Gastroesophageal sphincter (tissue), 4 donors: ENCODE data around the gene PLCG2. TPM values are rescaled to one million over a fixed set of nuclear protein-coding genes. Genes with fewer than 3 reads are reported as not detected.

Experiments used
- ATAC-seq: fragments of 150-250 bp; one replicate; pipeline ENCODE4 v1.9.1; 2016; ENCODE audit warnings: mild to moderate bottlenecking, moderate library complexity
- H3K27ac ChIP-seq, 4 donors: fragments of 200-600 bp; sonication (generic) in 3 of 4; 1 replicate in 3 of 4; 2 replicates in 1 of 4; pipeline ENCODE4 v1.5.1; 2016 to 2019
- H3K27me3 ChIP-seq: fragments of 200-600 bp; sonication (generic); one replicate; pipeline ENCODE4 v1.5.1; 2019
- H3K36me3 ChIP-seq, 2 donors: fragments of 200-600 bp; sonication (generic); one replicate each; pipeline ENCODE4 v1.5.1; 2019; ENCODE audit warnings: control low read depth in 1 of 2
- H3K4me1 ChIP-seq, 3 donors: fragments of 200-600 bp; sonication (generic); 1 replicate in 2 of 3; 2 replicates in 1 of 3; pipeline ENCODE4 v1.5.1; 2016 to 2019; ENCODE audit warnings: control low read depth in 2 of 3
- H3K4me3 ChIP-seq, 2 donors: fragments of 200-600 bp; sonication (generic); one replicate each; pipeline ENCODE4 v1.5.1; 2019; ENCODE audit warnings: mild to moderate bottlenecking in 1 of 2, moderate library complexity in 1 of 2
- H3K9me3 ChIP-seq, 3 donors: fragments of 200-600 bp; sonication (generic); one replicate each; pipeline ENCODE4 v1.5.1; 2017 to 2019; ENCODE audit warnings: control low read depth in 2 of 3
- EP300 ChIP-seq: sonication (generic); formaldehyde crosslinking; IDR thresholded peaks from one replicate; pipeline ENCODE4 v1.6.1; 2017; ENCODE audit warnings: antibody characterized with exemption, mild to moderate bottlenecking
- POLR2A ChIP-seq, 2 donors: fragments of 450-650 bp; IDR thresholded peaks; one replicate each; pipeline ENCODE4 v1.6.1; 2017; ENCODE audit warnings: antibody characterized with exemption in 2 of 2, mild to moderate bottlenecking in 2 of 2, moderate library complexity in 1 of 2
- POLR2AphosphoS5 ChIP-seq: sonication (generic); formaldehyde crosslinking; IDR thresholded peaks from one replicate; pipeline ENCODE4 v1.6.1; 2017; ENCODE audit warnings: antibody characterized with exemption
- WGBS, 2 donors: methylation state at CpG; one replicate each; pipeline ENCODE4 v1.1.5; 2018; ENCODE audit warnings: low coverage in 1 of 2; 5-methylcytosine and 5-hydroxymethylcytosine counted together
- total RNA-seq, 4 donors: library from RNA; depleted of rRNA; stranded (reverse); fragments of >200 nt; gene quantifications; one replicate each; pipeline ENCODE4 v1.1.0, GENCODE V29; 2016
- TF ChIP-seq, protein P1 (sequence below), 4 experiments: fragments of 200-600 bp in 2 of 4; fragments of 450-650 bp in 2 of 4; sonication (generic) in 1 of 4; IDR thresholded peaks; one replicate each; pipeline ENCODE4 v1.5.1; 2017 to 2019; ENCODE audit warnings: antibody characterized with exemption in 4 of 4, mild to moderate bottlenecking in 2 of 4, moderate library complexity in 2 of 4

The PLCG2 gene
- total RNA-seq, 4 donors from 2014 or later, result 6.2 to 11.4 (median 8.1) TPM

DNA sequence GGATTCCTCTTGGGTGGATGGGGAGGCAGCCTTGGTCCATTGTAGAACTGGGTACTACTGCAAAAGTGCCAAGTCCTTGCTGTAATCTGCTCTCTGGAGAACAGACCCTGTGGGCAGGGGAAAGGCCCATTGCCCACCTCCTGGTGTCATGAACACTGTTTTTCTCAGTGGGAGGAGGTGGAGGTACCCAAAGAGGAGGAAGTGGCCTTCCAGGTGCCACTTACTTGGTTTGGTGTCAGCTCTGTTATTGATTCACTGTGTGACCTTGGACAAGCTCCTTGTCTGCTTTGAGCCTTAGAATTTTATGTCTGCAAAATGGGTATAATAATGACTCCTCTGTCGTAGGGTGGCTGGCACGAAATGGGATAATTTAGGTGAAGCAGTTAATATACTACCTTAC, 55.8 kb downstream of the PLCG2 start:
- Histone ChIP-seq H3K4me1 (no peaks in the 10 kb centered on the region), H3K4me3 (no peak overlapping the region), H3K27me3 (peaks cover 23% of the 10 kb centered on the region), H3K36me3 (no peaks in the 10 kb centered on the region), H3K9me3 (no peaks in the 10 kb centered on the region), H3K27ac (no peak overlapping the region)
- no peak for TF ChIP-seq EP300
- no peak for TF ChIP-seq POLR2A (IDR thresholded peaks at IDR 0.05)
- TF ChIP-seq, protein P1, sequence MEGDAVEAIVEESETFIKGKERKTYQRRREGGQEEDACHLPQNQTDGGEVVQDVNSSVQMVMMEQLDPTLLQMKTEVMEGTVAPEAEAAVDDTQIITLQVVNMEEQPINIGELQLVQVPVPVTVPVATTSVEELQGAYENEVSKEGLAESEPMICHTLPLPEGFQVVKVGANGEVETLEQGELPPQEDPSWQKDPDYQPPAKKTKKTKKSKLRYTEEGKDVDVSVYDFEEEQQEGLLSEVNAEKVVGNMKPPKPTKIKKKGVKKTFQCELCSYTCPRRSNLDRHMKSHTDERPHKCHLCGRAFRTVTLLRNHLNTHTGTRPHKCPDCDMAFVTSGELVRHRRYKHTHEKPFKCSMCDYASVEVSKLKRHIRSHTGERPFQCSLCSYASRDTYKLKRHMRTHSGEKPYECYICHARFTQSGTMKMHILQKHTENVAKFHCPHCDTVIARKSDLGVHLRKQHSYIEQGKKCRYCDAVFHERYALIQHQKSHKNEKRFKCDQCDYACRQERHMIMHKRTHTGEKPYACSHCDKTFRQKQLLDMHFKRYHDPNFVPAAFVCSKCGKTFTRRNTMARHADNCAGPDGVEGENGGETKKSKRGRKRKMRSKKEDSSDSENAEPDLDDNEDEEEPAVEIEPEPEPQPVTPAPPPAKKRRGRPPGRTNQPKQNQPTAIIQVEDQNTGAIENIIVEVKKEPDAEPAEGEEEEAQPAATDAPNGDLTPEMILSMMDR (IDR thresholded peaks at IDR 0.05), result no peak
- TF ChIP-seq POLR2AphosphoS5, result no peak
- WGBS, 2 donors, result 90 to 100% methylated on average over 1 to 2 of the region's 2 CpGs
- ATAC-seq, result no peak

DNA sequence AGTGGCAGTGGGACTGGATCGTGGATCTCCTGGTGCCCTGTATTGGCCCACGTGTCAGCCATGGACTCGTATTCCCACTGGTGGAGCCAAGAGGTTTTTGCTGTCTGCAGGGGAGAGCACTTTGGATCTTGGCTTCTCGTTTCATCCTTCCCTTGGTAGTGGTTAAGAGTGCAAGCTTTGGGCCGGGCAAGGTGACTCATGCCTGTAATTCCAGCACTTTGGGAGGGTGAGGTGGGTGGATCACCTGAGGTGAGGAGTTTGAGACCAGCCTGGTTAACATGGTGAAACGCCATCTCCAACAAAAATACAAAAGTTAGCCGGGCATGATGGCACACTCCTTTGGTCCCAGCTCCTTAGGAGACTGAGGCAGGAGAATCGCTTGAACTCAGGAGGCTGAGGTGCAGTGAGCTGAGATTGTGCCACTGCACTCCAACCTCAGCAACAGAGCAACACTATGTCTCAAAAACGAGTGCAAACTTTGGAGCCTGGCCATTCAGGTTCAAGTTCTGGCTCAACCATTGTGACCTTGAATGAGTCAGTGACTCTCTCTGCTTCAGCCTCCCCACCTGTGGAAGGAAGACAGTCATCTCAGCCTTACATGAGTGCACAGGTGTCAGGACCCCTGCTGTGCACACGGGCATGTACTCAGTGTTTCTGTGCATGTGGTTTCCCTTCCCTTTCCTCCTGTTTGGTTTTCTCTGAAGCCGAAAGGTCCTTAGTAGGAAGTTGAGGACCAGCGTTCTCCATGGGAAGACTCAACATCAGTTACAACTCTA, 57.4 kb downstream of the PLCG2 start:
- no peak for ATAC-seq
- no peak overlapping the region for H3K27ac ChIP-seq
- no peaks in the 10 kb centered on the region for H3K36me3 ChIP-seq
- peaks cover 30% of the 10 kb centered on the region for H3K27me3 ChIP-seq
- WGBS, 2 donors, result 61 to 72% methylated on average over 6 to 7 of the region's 12 CpGs
- no peaks in the 10 kb centered on the region for H3K9me3 ChIP-seq
- TF ChIP-seq POLR2A (IDR thresholded peaks at IDR 0.05) (no peak), POLR2AphosphoS5 (no peak), EP300 (no peak)
- TF ChIP-seq, protein P1 (IDR thresholded peaks at IDR 0.05), result no peak
- no peak overlapping the region for H3K4me3 ChIP-seq
- H3K4me1 ChIP-seq, result no peaks in the 10 kb centered on the region

DNA sequence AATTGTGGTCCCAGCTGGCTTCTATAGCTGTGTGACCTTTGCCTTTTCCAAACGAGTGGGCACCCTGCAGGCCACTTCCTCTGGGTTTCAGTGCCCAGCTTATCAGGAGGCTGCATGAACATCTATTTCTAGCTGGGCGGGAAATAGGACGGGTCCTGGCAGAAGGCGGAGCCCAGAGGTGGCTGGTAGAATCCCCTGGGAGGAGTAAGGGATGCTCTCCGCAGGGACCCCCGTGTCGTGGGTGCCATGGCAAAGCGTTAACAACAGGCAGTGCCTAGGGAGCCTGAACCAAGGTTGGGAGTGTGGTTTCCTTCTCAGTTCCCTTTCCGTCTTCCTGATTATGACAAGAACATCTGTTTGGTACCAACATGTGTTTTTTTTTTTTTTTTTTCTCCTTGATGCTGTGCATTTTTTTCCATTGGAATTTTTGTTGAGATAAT, 58.2 kb downstream of the PLCG2 start:
- WGBS, 2 donors, result 58 to 76% methylated on average over 5 to 7 of the region's 9 CpGs
- Histone ChIP-seq H3K27ac (no peak overlapping the region), H3K4me1 (no peaks in the 10 kb centered on the region), H3K4me3 (no peak overlapping the region), H3K9me3 (no peaks in the 10 kb centered on the region), H3K27me3 (peaks cover 37% of the 10 kb centered on the region), H3K36me3 (no peaks in the 10 kb centered on the region)
- TF ChIP-seq, protein P1 (IDR thresholded peaks at IDR 0.05), result no peak
- TF ChIP-seq POLR2AphosphoS5 (no peak), POLR2A (IDR thresholded peaks at IDR 0.05) (no peak), EP300 (no peak)
- ATAC-seq, result no peak

- Histone ChIP-seq H3K36me3 (no peaks in the 10 kb centered on the region), H3K27me3 (peaks cover 39% of the 10 kb centered on the region), H3K4me3 (no peak overlapping the region), H3K27ac (no peak overlapping the region), H3K9me3 (no peaks in the 10 kb centered on the region), H3K4me1 (no peaks in the 10 kb centered on the region)
- no peak for ATAC-seq
- TF ChIP-seq POLR2AphosphoS5, result no peak
- TF ChIP-seq, protein P1 (IDR thresholded peaks at IDR 0.05), result no peak
- TF ChIP-seq EP300, result no peak
- TF ChIP-seq POLR2A (IDR thresholded peaks at IDR 0.05), result no peak
- 39 to 51% methylated on average over 4 of the region's 4 CpGs for WGBS, 2 donors
Observed at GRCh38 chr16:81838794-81839193, 59.7 kb downstream of the PLCG2 start.

DNA sequence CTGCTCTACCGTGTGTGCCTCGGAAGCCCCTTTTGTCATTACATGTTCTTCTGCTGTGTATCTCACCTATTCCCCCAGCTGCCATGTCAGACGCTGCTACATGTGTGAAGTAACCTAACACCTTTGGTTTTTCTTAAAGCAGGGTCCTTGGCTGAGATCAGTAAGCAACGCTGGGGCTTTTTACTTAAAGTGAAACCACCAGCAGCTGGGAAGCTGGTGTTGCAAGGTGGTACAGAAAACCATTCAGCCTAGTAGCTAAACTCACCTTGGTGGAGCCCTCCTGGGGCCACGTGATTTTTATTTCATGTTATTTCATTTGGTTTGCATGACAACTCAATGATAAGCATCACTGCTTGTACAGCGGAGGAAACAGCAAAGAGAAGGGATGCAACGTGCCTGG, 62.6 kb downstream of the PLCG2 start:
- no peaks in the 10 kb centered on the region for H3K4me1 ChIP-seq
- no peaks in the 10 kb centered on the region for H3K36me3 ChIP-seq
- 40 to 59% methylated on average over 3 to 6 of the region's 7 CpGs for WGBS, 2 donors
- peaks cover 24% of the 10 kb centered on the region for H3K27me3 ChIP-seq
- H3K27ac ChIP-seq, result no peak overlapping the region
- H3K4me3 ChIP-seq, result no peak overlapping the region
- ATAC-seq, result no peak
- H3K9me3 ChIP-seq, result peaks cover 0 to 14% (median 0%) of the 10 kb centered on the region in 3 donors
- TF ChIP-seq, protein P1 (IDR thresholded peaks at IDR 0.05), result no peak
- no peak for TF ChIP-seq POLR2AphosphoS5
- TF ChIP-seq POLR2A (IDR thresholded peaks at IDR 0.05), result no peak
- TF ChIP-seq EP300, result no peak
